ENCODE measurements around the gene LPAR1.

The LPAR1 gene

GRCh38 chr9:110995420-110996340, 42.6 kb downstream of the LPAR1 start:
- Histone ChIP-seq H3K36me3 (ENCODE audit: insufficient read depth, low read length) (no peaks in the 10 kb centered on the region), H3K9me2 (replicated peaks; ENCODE audit: low read depth, low read length) (no peaks in the 10 kb centered on the region), H3K79me2 (ENCODE audit: insufficient read depth, low read length) (no peaks in the 10 kb centered on the region), H4K20me1 (ENCODE audit: insufficient read depth, low read length, poor library complexity, severe bottlenecking) (no peaks in the 10 kb centered on the region), H3K4me1 (ENCODE audit: insufficient read depth, low read length, poor library complexity, severe bottlenecking) (no peaks in the 10 kb centered on the region), H3F3A (ENCODE audit: low read depth) (no peaks in the 10 kb centered on the region), H3K9ac (ENCODE audit: low read depth, low read length, poor library complexity, severe bottlenecking) (no peak overlapping the region), H2AFZ (ENCODE audit: low read length) (no peak overlapping the region), H3K9me3 (ENCODE audit: insufficient read depth, low read depth, low read length) (no peaks in the 10 kb centered on the region), H3K4me2 (ENCODE audit: low read depth, low read length, poor library complexity, severe bottlenecking) (no peak overlapping the region), H3K4me3 (ENCODE audit: low read length, poor library complexity, severe bottlenecking) (no peak overlapping the region), H3K27me3 (ENCODE audit: insufficient read depth, low read length, poor library complexity, severe bottlenecking) (no peaks in the 10 kb centered on the region)
- TF ChIP-seq EZH2phosphoT487 (IDR thresholded peaks at IDR 0.05; ENCODE audit: borderline replicate concordance) (no peak), CTCF (conservative IDR thresholded peaks at IDR 0.05; ENCODE audit: low read length) (no peak)

GRCh38 chr9:110994771-110995241, 43.5 kb downstream of the LPAR1 start:
- Histone ChIP-seq H3K9ac (ENCODE audit: low read depth, low read length, poor library complexity, severe bottlenecking) (no peak overlapping the region), H3K27me3 (ENCODE audit: insufficient read depth, low read length, poor library complexity, severe bottlenecking) (no peaks in the 10 kb centered on the region), H3K79me2 (ENCODE audit: insufficient read depth, low read length) (no peaks in the 10 kb centered on the region), H3K36me3 (ENCODE audit: insufficient read depth, low read length) (no peaks in the 10 kb centered on the region), H4K20me1 (ENCODE audit: insufficient read depth, low read length, poor library complexity, severe bottlenecking) (no peaks in the 10 kb centered on the region), H3K4me3 (ENCODE audit: low read length, poor library complexity, severe bottlenecking) (no peak overlapping the region), H3K9me2 (replicated peaks; ENCODE audit: low read depth, low read length) (no peaks in the 10 kb centered on the region), H3K9me3 (ENCODE audit: insufficient read depth, low read depth, low read length) (no peaks in the 10 kb centered on the region), H2AFZ (ENCODE audit: low read length) (no peak overlapping the region), H3K4me1 (ENCODE audit: insufficient read depth, low read length, poor library complexity, severe bottlenecking) (no peaks in the 10 kb centered on the region), H3K4me2 (ENCODE audit: low read depth, low read length, poor library complexity, severe bottlenecking) (no peak overlapping the region), H3F3A (ENCODE audit: low read depth) (no peaks in the 10 kb centered on the region)
- no peak for TF ChIP-seq CTCF (conservative IDR thresholded peaks at IDR 0.05; ENCODE audit: low read length)
- no peak for TF ChIP-seq EZH2phosphoT487 (IDR thresholded peaks at IDR 0.05; ENCODE audit: borderline replicate concordance)

- H3K9me3 ChIP-seq (ENCODE audit: insufficient read depth, low read depth, low read length), result no peaks in the 10 kb centered on the region
- H3K4me2 ChIP-seq (ENCODE audit: low read depth, low read length, poor library complexity, severe bottlenecking), result no peak overlapping the region
- H3K9me2 ChIP-seq (replicated peaks; ENCODE audit: low read depth, low read length), result no peaks in the 10 kb centered on the region
- no peaks in the 10 kb centered on the region for H3K36me3 ChIP-seq (ENCODE audit: insufficient read depth, low read length)
- H2AFZ ChIP-seq (ENCODE audit: low read length), result no peak overlapping the region
- no peaks in the 10 kb centered on the region for H3K79me2 ChIP-seq (ENCODE audit: insufficient read depth, low read length)
- H3F3A ChIP-seq (ENCODE audit: low read depth), result no peaks in the 10 kb centered on the region
- H3K9ac ChIP-seq (ENCODE audit: low read depth, low read length, poor library complexity, severe bottlenecking), result no peak overlapping the region
- H3K27me3 ChIP-seq (ENCODE audit: insufficient read depth, low read length, poor library complexity, severe bottlenecking), result no peaks in the 10 kb centered on the region
- no peaks in the 10 kb centered on the region for H3K4me1 ChIP-seq (ENCODE audit: insufficient read depth, low read length, poor library complexity, severe bottlenecking)
- no peak overlapping the region for H3K4me3 ChIP-seq (ENCODE audit: low read length, poor library complexity, severe bottlenecking)
- TF ChIP-seq CTCF (conservative IDR thresholded peaks at IDR 0.05; ENCODE audit: low read length) (no peak), EZH2phosphoT487 (IDR thresholded peaks at IDR 0.05; ENCODE audit: borderline replicate concordance) (no peak)
- H4K20me1 ChIP-seq (ENCODE audit: insufficient read depth, low read length, poor library complexity, severe bottlenecking), result no peaks in the 10 kb centered on the region
These were observed 47.8 kb downstream of the LPAR1 start for GRCh38 chr9:110990481-110990880.
